ENCODE results near the gene DIAPH3.

The DIAPH3 gene

GRCh38 chr13:59746291-59746962, 417.3 kb downstream of the DIAPH3 start:
- H2AFZ ChIP-seq (ENCODE audit: low read depth, low read length) = no peak overlapping the region
- H3K4me3 ChIP-seq (ENCODE audit: low read length) = no peak overlapping the region
- no peaks in the 10 kb centered on the region for H3K27me3 ChIP-seq (ENCODE audit: insufficient read depth, low read length)
- H3K36me3 ChIP-seq (ENCODE audit: insufficient read depth, low read length) = no peaks in the 10 kb centered on the region
- peaks cover 26% of the 10 kb centered on the region for H3K4me1 ChIP-seq (ENCODE audit: insufficient read depth, low read length)
- H3K9me3 ChIP-seq (ENCODE audit: low read length) = no peaks in the 10 kb centered on the region

- Histone ChIP-seq H3K36me3 (ENCODE audit: insufficient read depth, low read length) (no peaks in the 10 kb centered on the region), H3K4me1 (ENCODE audit: insufficient read depth, low read length) (peaks cover 21% of the 10 kb centered on the region), H2AFZ (ENCODE audit: low read depth, low read length) (no peak overlapping the region), H3K27me3 (ENCODE audit: insufficient read depth, low read length) (no peaks in the 10 kb centered on the region), H3K4me3 (ENCODE audit: low read length) (no peak overlapping the region), H3K9me3 (ENCODE audit: low read length) (no peaks in the 10 kb centered on the region)
These were observed 418.3 kb downstream of the DIAPH3 start for GRCh38 chr13:59745392-59745788.

GRCh38 chr13:59744747-59745391, 418.9 kb downstream of the DIAPH3 start:
- Histone ChIP-seq H2AFZ (ENCODE audit: low read depth, low read length) (no peak overlapping the region), H3K9me3 (ENCODE audit: low read length) (no peaks in the 10 kb centered on the region), H3K27me3 (ENCODE audit: insufficient read depth, low read length) (no peaks in the 10 kb centered on the region), H3K4me3 (ENCODE audit: low read length) (no peak overlapping the region), H3K4me1 (ENCODE audit: insufficient read depth, low read length) (peaks cover 17% of the 10 kb centered on the region), H3K36me3 (ENCODE audit: insufficient read depth, low read length) (no peaks in the 10 kb centered on the region)

GRCh38 chr13:59743195-59743594, 420.5 kb downstream of the DIAPH3 start:
- H3K4me3 ChIP-seq (ENCODE audit: low read length) = no peak overlapping the region
- H3K27me3 ChIP-seq (ENCODE audit: insufficient read depth, low read length) = no peaks in the 10 kb centered on the region
- no peak overlapping the region for H2AFZ ChIP-seq (ENCODE audit: low read depth, low read length)
- no peaks in the 10 kb centered on the region for H3K9me3 ChIP-seq (ENCODE audit: low read length)
- no peaks in the 10 kb centered on the region for H3K36me3 ChIP-seq (ENCODE audit: insufficient read depth, low read length)
- peaks cover 14% of the 10 kb centered on the region for H3K4me1 ChIP-seq (ENCODE audit: insufficient read depth, low read length)

GRCh38 chr13:59742467-59742866, 421.3 kb downstream of the DIAPH3 start:
- Histone ChIP-seq H2AFZ (ENCODE audit: low read depth, low read length) (no peak overlapping the region), H3K4me3 (ENCODE audit: low read length) (no peak overlapping the region), H3K36me3 (ENCODE audit: insufficient read depth, low read length) (no peaks in the 10 kb centered on the region), H3K4me1 (ENCODE audit: insufficient read depth, low read length) (peaks cover 14% of the 10 kb centered on the region), H3K27me3 (ENCODE audit: insufficient read depth, low read length) (no peaks in the 10 kb centered on the region), H3K9me3 (ENCODE audit: low read length) (no peaks in the 10 kb centered on the region)

GRCh38 chr13:59738921-59739320, 424.8 kb downstream of the DIAPH3 start:
- Histone ChIP-seq H3K4me1 (ENCODE audit: insufficient read depth, low read length) (peaks cover 5% of the 10 kb centered on the region), H3K9me3 (ENCODE audit: low read length) (no peaks in the 10 kb centered on the region), H3K4me3 (ENCODE audit: low read length) (no peak overlapping the region), H3K36me3 (ENCODE audit: insufficient read depth, low read length) (no peaks in the 10 kb centered on the region), H2AFZ (ENCODE audit: low read depth, low read length) (no peak overlapping the region), H3K27me3 (ENCODE audit: insufficient read depth, low read length) (no peaks in the 10 kb centered on the region)

GRCh38 chr13:59734393-59734792, 429.3 kb downstream of the DIAPH3 start:
- Histone ChIP-seq H2AFZ (ENCODE audit: low read depth, low read length) (no peak overlapping the region), H3K9me3 (ENCODE audit: low read length) (no peaks in the 10 kb centered on the region), H3K4me3 (ENCODE audit: low read length) (no peak overlapping the region), H3K27me3 (ENCODE audit: insufficient read depth, low read length) (no peaks in the 10 kb centered on the region), H3K36me3 (ENCODE audit: insufficient read depth, low read length) (no peaks in the 10 kb centered on the region), H3K4me1 (ENCODE audit: insufficient read depth, low read length) (peaks cover 5% of the 10 kb centered on the region)

- H3K27me3 ChIP-seq (ENCODE audit: insufficient read depth, low read length) = no peaks in the 10 kb centered on the region
- no peak overlapping the region for H2AFZ ChIP-seq (ENCODE audit: low read depth, low read length)
- H3K36me3 ChIP-seq (ENCODE audit: insufficient read depth, low read length) = no peaks in the 10 kb centered on the region
- no peaks in the 10 kb centered on the region for H3K9me3 ChIP-seq (ENCODE audit: low read length)
- H3K4me3 ChIP-seq (ENCODE audit: low read length) = no peak overlapping the region
- H3K4me1 ChIP-seq (ENCODE audit: insufficient read depth, low read length) = peaks cover 5% of the 10 kb centered on the region
These were observed 430.0 kb downstream of the DIAPH3 start for GRCh38 chr13:59733744-59734143.

GRCh38 chr13:59730026-59730425, 433.7 kb downstream of the DIAPH3 start:
- Histone ChIP-seq H3K27me3 (ENCODE audit: insufficient read depth, low read length) (no peaks in the 10 kb centered on the region), H3K9me3 (ENCODE audit: low read length) (no peaks in the 10 kb centered on the region), H3K4me3 (ENCODE audit: low read length) (no peak overlapping the region), H3K36me3 (ENCODE audit: insufficient read depth, low read length) (no peaks in the 10 kb centered on the region), H2AFZ (ENCODE audit: low read depth, low read length) (no peak overlapping the region), H3K4me1 (ENCODE audit: insufficient read depth, low read length) (peaks cover 5% of the 10 kb centered on the region)

GRCh38 chr13:59728896-59729545, 434.7 kb downstream of the DIAPH3 start:
- Histone ChIP-seq H3K36me3 (ENCODE audit: insufficient read depth, low read length) (no peaks in the 10 kb centered on the region), H3K4me1 (ENCODE audit: insufficient read depth, low read length) (no peaks in the 10 kb centered on the region), H3K9me3 (ENCODE audit: low read length) (no peaks in the 10 kb centered on the region), H2AFZ (ENCODE audit: low read depth, low read length) (no peak overlapping the region), H3K27me3 (ENCODE audit: insufficient read depth, low read length) (no peaks in the 10 kb centered on the region), H3K4me3 (ENCODE audit: low read length) (no peak overlapping the region)

GRCh38 chr13:59721926-59722910, 441.5 kb downstream of the DIAPH3 start:
- Histone ChIP-seq H3K4me1 (ENCODE audit: insufficient read depth, low read length) (no peaks in the 10 kb centered on the region), H3K36me3 (ENCODE audit: insufficient read depth, low read length) (no peaks in the 10 kb centered on the region), H3K9me3 (ENCODE audit: low read length) (peaks cover under 1% of the 10 kb centered on the region), H3K4me3 (ENCODE audit: low read length) (no peak overlapping the region), H3K27me3 (ENCODE audit: insufficient read depth, low read length) (no peaks in the 10 kb centered on the region), H2AFZ (ENCODE audit: low read depth, low read length) (no peak overlapping the region)

- Histone ChIP-seq H3K4me3 (ENCODE audit: low read length) (no peak overlapping the region), H2AFZ (ENCODE audit: low read depth, low read length) (no peak overlapping the region), H3K9me3 (ENCODE audit: low read length) (peaks cover 2% of the 10 kb centered on the region), H3K36me3 (ENCODE audit: insufficient read depth, low read length) (no peaks in the 10 kb centered on the region), H3K27me3 (ENCODE audit: insufficient read depth, low read length) (no peaks in the 10 kb centered on the region), H3K4me1 (ENCODE audit: insufficient read depth, low read length) (no peaks in the 10 kb centered on the region)
These were observed 448.1 kb downstream of the DIAPH3 start for GRCh38 chr13:59715611-59716010.
